GM12878 (cell line): ENCODE measurements around the gene OSTN. TPM values are rescaled to one million over a fixed set of nuclear protein-coding genes. Genes with fewer than 3 reads are reported as not detected.

Experiments
- ATAC-seq: fragments of 200-7000 bp; cut with Tn5 transposase; 3 replicates; pipeline ENCODE4 v1.9.1; 2020; ENCODE audit warnings: mild to moderate bottlenecking, moderate library complexity
- BruUV-seq: library from RNA; stranded (reverse); fragments of 400-500 nt; replicated peaks from 2 replicates; lab custom pipeline; 2021; lab: Mats Ljungman, UMichigan
- CTCF ChIA-PET: fragments of 300-600 bp; sonication (Branson Sonifier 250); formaldehyde crosslinking; extraction: SDS; loops from one replicate; lab custom pipeline; 2021; ENCODE audit warnings: inconsistent platforms; lab: Yijun Ruan, JAX
- POLR2A ChIA-PET: fragments of 350-600 bp; formaldehyde crosslinking; extraction: SDS; loops from one replicate; lab custom pipeline; 2021; ENCODE audit warnings: inconsistent platforms; lab: Charles Lee
- RAD21 ChIA-PET: fragments of 300-600 bp; sonication (Branson Sonifier 250); formaldehyde crosslinking; loops from one replicate; lab custom pipeline; 2023; ENCODE audit warnings: antibody characterized with exemption; ENCODE audit not compliant: unreplicated experiment; lab: Charles Lee
- SMC1A ChIA-PET: fragments of 300-600 bp; sonication (Branson Sonifier 250); formaldehyde crosslinking; loops from one replicate; lab custom pipeline; 2023; ENCODE audit not compliant: unreplicated experiment, uncharacterized antibody; lab: Charles Lee
- DNase-seq: peaks from one replicate; pipeline ENCODE4 v3.0.0-alpha.2; 2011; ENCODE audit warnings: low read depth, low spot score
- FAIRE-seq: peaks from 3 replicates; lab custom pipeline; 2011; peaks lifted over from hg19 to GRCh38; lab: Jason Lieb, UNC
- H2AFZ ChIP-seq: 2 replicates; pipeline ENCODE4 v1.6.0; 2011; ENCODE audit warnings: low read depth, low read length, control low read depth; ENCODE audit not compliant: control insufficient read depth
- H3K27ac ChIP-seq: 2 replicates; pipeline ENCODE4 v1.5.1; 2011; ENCODE audit warnings: control low read depth; ENCODE audit not compliant: control insufficient read depth, insufficient read depth
- H3K27me3 ChIP-seq, 2 experiments: replicated peaks in 1 of 2; 2 replicates each; pipeline versions ENCODE4 v1.6.0 to v1.6.1; 2011; ENCODE audit warnings: low read length in 1 of 2; ENCODE audit not compliant: control insufficient read depth in 2 of 2, insufficient read depth in 2 of 2
- H3K36me3 ChIP-seq, 2 experiments: 2 replicates each; pipeline ENCODE4 v1.5.1; 2011; ENCODE audit warnings: low read length in 1 of 2; ENCODE audit not compliant: control insufficient read depth in 2 of 2, insufficient read depth in 2 of 2
- H3K4me1 ChIP-seq: 2 replicates; pipeline ENCODE4 v1.6.1; 2011; ENCODE audit warnings: mild to moderate bottlenecking, low read length, moderate library complexity, mixed read lengths; ENCODE audit not compliant: control insufficient read depth, insufficient read depth
- H3K4me2 ChIP-seq: 2 replicates; pipeline ENCODE4 v1.6.0; 2011; ENCODE audit warnings: control low read depth; ENCODE audit not compliant: control insufficient read depth, insufficient read depth
- H3K4me3 ChIP-seq: fragments of 200-600 bp; sonication (generic); 2 replicates; pipeline ENCODE4 v1.5.1; 2016
- H3K79me2 ChIP-seq: 2 replicates; pipeline ENCODE4 v1.6.0; 2011; ENCODE audit warnings: low read length; ENCODE audit not compliant: control insufficient read depth, insufficient read depth
- H3K9ac ChIP-seq: 2 replicates; pipeline ENCODE4 v1.8.0; 2011; ENCODE audit warnings: low read length, control low read depth, mixed read lengths; ENCODE audit not compliant: control insufficient read depth, insufficient read depth
- H3K9me3 ChIP-seq: replicated peaks from 3 replicates; pipeline ENCODE4 v1.5.1; 2011; ENCODE audit warnings: mild to moderate bottlenecking, low read length; ENCODE audit not compliant: control insufficient read depth, insufficient read depth
- H4K20me1 ChIP-seq: 2 replicates; pipeline ENCODE4 v1.6.0; 2011; ENCODE audit not compliant: control insufficient read depth, insufficient read depth
- CREM ChIP-seq: IDR thresholded peaks from 2 replicates; pipeline ENCODE4 v1.6.1; 2014; ENCODE audit warnings: antibody characterized with exemption, low read depth
- WGBS: methylation state at CpG from one replicate; pipeline ENCODE4 v1.1.6; 2016; ENCODE audit warnings: low lambda C conversion rate; ENCODE audit not compliant: insufficient replicate concordance, insufficient coverage; ENCODE audit errors: missing lambda C conversion rate; 5-methylcytosine and 5-hydroxymethylcytosine counted together
- in situ Hi-C: fragments of 300-500 bp; cut with MboI; formaldehyde crosslinking; loops from 9 replicates; pipeline ENCODE4 v1.14.3; 2018; ENCODE audit warnings: mixed read lengths
- intact Hi-C: fragments of 100-400 bp; cut with micrococcal nuclease; formaldehyde crosslinking; loops from one replicate; pipeline ENCODE4 v1.14.2; 2022; ENCODE audit not compliant: unreplicated experiment
- polyA plus RNA-seq, 11 experiments: library from polyadenylated mRNA; depleted of rRNA in 4 of 11; unstranded in 6 of 11; stranded (reverse) in 5 of 11; fragments of >200 nt; fragmentation: Nextera tagmentation in 4 of 11; fragmentation: Illumina TruSeq in 1 of 11; extraction: Ambion mirVana in 4 of 11; extraction: Trizol in 1 of 11; gene quantifications; 1 replicate in 1 of 11; 2 replicates in 10 of 11; pipeline versions ENCODE4 v1.2.1 to v1.2.3, GENCODE V29; 2011 to 2016; ENCODE audit warnings: inconsistent platforms in 2 of 11, missing spikeins in 2 of 11, low read depth in 1 of 11
- total RNA-seq, 4 experiments: library from RNA; depleted of rRNA in 3 of 4; stranded (reverse); fragments of >200 nt in 3 of 4; fragmentation: Illumina TruSeq in 1 of 4; extraction: Trizol in 1 of 4; gene quantifications; 2 replicates each; pipeline versions ENCODE4 v1.2.1 to v1.2.3, GENCODE V29; 2013 to 2021
- TF ChIP-seq, protein P1 (sequence below): IDR thresholded peaks from 2 replicates; pipeline ENCODE4 v1.6.1; 2012; ENCODE audit warnings: improper control_type of control experiment, low read depth, low read length; ENCODE audit not compliant: insufficient replicate concordance

Gene OSTN
- total and polyA plus RNA-seq, 10 of the 15 experiments (the other 5 are each of a cell fraction or from before 2014, with no cell fraction given) = 0.04 to 0.27 (median 0.06) TPM; not detected in 6

DNA sequence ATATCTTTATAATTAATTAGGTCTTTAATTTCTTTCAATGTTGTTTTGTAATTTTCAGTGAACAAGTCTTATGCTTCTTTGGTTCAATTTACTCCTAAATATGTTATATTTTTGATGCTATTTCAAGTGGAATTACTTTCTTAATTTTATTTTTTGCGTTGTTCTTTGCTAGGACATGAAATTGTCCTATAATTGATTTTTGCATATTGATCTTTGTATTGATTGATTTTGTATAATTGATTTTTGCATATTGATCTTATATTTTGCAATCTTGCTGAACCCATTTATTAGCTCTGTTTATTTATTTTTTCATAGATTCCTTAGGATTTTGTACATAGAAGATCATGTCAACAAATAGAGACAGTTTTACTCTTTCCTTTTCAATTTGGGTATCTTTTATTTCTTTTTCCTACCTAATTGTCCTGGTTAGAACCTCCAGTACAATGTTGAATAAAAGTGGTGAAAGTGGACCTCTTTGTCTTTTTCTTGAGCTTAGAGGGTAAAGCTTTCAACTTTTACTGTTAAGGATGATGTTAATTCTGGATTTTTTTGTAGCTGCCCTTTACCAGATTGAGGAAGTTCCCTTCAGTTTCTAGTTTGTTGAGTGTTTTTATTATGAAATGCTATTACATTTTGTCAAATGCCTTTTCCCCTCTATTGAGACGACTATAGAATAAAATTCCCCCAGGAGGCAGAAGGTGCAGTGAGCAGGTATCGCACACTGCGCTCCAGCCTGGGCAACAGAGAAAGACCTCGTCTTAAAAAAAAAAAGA, 93.4 kb downstream of the OSTN start:
- Histone ChIP-seq H3K9me3 (no peaks in the 10 kb centered on the region), H3K79me2 (no peaks in the 10 kb centered on the region), H3K27me3 (no peaks in the 10 kb centered on the region), H3K4me3 (no peak overlapping the region), H3K9ac (no peak overlapping the region), H3K27ac (no peak overlapping the region), H3K4me2 (no peak overlapping the region; the same call in 1 of the 2 replicates), H2AFZ (no peak overlapping the region)
- no TSS peak for BruUV-seq
- SMC1A ChIA-PET = interaction anchor here (0.6 to 12.4 kb wide), 20 partner anchors 9 to 157 kb away, joined by 3 to 375 read pairs (median 4); partner anchors contain the start of genes CCDC50 and UTS2B
- WGBS = 61% methylated on average over 5 of the region's 5 CpGs
- intact Hi-C loops = no loop called here
- in situ Hi-C loops = no loop called here
- TF ChIP-seq, protein P1, sequence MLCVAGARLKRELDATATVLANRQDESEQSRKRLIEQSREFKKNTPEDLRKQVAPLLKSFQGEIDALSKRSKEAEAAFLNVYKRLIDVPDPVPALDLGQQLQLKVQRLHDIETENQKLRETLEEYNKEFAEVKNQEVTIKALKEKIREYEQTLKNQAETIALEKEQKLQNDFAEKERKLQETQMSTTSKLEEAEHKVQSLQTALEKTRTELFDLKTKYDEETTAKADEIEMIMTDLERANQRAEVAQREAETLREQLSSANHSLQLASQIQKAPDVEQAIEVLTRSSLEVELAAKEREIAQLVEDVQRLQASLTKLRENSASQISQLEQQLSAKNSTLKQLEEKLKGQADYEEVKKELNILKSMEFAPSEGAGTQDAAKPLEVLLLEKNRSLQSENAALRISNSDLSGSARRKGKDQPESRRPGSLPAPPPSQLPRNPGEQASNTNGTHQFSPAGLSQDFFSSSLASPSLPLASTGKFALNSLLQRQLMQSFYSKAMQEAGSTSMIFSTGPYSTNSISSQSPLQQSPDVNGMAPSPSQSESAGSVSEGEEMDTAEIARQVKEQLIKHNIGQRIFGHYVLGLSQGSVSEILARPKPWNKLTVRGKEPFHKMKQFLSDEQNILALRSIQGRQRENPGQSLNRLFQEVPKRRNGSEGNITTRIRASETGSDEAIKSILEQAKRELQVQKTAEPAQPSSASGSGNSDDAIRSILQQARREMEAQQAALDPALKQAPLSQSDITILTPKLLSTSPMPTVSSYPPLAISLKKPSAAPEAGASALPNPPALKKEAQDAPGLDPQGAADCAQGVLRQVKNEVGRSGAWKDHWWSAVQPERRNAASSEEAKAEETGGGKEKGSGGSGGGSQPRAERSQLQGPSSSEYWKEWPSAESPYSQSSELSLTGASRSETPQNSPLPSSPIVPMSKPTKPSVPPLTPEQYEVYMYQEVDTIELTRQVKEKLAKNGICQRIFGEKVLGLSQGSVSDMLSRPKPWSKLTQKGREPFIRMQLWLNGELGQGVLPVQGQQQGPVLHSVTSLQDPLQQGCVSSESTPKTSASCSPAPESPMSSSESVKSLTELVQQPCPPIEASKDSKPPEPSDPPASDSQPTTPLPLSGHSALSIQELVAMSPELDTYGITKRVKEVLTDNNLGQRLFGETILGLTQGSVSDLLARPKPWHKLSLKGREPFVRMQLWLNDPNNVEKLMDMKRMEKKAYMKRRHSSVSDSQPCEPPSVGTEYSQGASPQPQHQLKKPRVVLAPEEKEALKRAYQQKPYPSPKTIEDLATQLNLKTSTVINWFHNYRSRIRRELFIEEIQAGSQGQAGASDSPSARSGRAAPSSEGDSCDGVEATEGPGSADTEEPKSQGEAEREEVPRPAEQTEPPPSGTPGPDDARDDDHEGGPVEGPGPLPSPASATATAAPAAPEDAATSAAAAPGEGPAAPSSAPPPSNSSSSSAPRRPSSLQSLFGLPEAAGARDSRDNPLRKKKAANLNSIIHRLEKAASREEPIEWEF = peak; percentile 57
- no peak for TF ChIP-seq CREM
- TF ChIP-seq, all 136 proteins: peak for 1
- RAD21 ChIA-PET = interaction anchor here (0.7 to 4.3 kb wide), 20 partner anchors 9 to 155 kb away, joined by 3 to 55 read pairs (median 5); partner anchors contain the start of genes CCDC50 and UTS2B
- H3K36me3 ChIP-seq = no peaks in the 10 kb centered on the region
- FAIRE-seq (no peak), DNase-seq (no peak), ATAC-seq (no peak)
- H3K4me1 ChIP-seq = peaks cover 30% of the 10 kb centered on the region
- POLR2A ChIA-PET = interaction anchor here (0.7 to 3.0 kb wide), 5 partner anchors 8 to 49 kb away, joined by 3 to 17 read pairs (median 3); no protein-coding TSS in a partner anchor
- CTCF ChIA-PET = interaction anchor here (0.9 to 4.7 kb wide), 8 partner anchors 9 to 156 kb away, joined by 3 to 26 read pairs (median 4); partner anchors contain the start of gene CCDC50
- no peaks in the 10 kb centered on the region for H4K20me1 ChIP-seq
